Keratinocyte (primary cell): Measurements from ENCODE around the gene CLNK.

Source experiments
- CTCF ChIP-seq, 3 experiments: IDR thresholded peaks in 1 of 3; conservative IDR thresholded peaks in 1 of 3; optimal IDR thresholded peaks in 1 of 3; 2 replicates in 2 of 3; 3 replicates in 1 of 3; pipeline versions ENCODE3 to v1.5.1; 2011; ENCODE audit warnings: low read length in 3 of 3, mild to moderate bottlenecking in 3 of 3, moderate library complexity in 2 of 3, control low read depth in 1 of 3, inconsistent platforms in 1 of 3; ENCODE audit not compliant: insufficient read depth in 2 of 3; ENCODE audit errors: extremely low read depth in 1 of 3
- EZH2 ChIP-seq: IDR thresholded peaks from one replicate; pipeline ENCODE4 v1.6.1; 2012; ENCODE audit warnings: inconsistent platforms, mild to moderate bottlenecking, low read length, moderate library complexity

- TF ChIP-seq EZH2 (no peak), CTCF (optimal IDR thresholded peaks at IDR 0.05 in 1 of 3, IDR thresholded peaks at IDR 0.05 in 1 of 3, conservative IDR thresholded peaks at IDR 0.05 in 1 of 3; ENCODE audit: extremely low read depth in 1 of 3, insufficient read depth in 2 of 3, low read length in 3 of 3) (no peak)
These were observed 230.4 kb downstream of the CLNK start for GRCh38 chr4:10454121-10454520.
